HG03442 (cell line): ENCODE results near the gene TTC7B.
"Not testable (repeated sequence)": the region's sequence is repeated elsewhere in the genome, so short reads cannot be mapped to it uniquely, and the experiment has no call there.

Experiments used
- ATAC-seq: cut with Tn5 transposase; IDR thresholded peaks from one replicate; pipeline ENCODE4 v1.9.1; 2021; ENCODE audit warnings: mild to moderate bottlenecking, moderate library complexity; ENCODE audit not compliant: unreplicated experiment

The TTC7B gene

DNA sequence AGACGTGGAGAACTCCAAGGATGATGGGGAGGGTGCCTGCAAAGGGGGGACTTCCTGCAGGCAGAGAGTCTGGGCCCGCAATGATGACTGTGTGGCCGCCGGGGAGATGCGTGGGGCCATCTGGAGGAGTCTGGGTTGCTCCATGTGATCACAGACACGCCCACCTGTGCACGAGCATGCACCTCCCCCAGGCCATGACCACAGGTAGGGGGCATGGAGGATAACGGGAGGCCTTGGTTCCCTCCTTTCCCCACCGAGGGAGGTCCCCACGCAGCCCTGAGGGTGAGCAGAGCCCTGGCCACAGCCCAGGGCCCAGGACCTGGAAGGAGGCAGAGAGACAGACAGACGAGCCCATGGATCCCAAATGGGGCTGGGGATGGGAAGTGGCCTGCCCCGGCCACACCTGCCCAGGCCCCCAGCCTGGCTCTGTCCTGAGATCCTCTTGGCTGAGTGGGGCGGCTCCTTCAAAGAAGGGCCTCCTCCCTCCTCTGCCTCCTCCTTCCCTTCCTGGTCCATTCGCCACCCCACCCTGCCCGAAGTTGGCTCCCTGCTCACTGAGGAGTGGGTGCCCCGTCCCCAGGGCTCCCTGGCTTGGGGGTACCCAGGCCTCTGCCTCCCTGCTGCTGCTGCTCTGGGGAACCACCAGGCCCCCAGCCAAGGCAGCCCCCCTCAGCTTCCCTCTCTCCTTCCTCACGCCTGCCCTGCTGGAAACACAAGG, 281.2 kb downstream of the TTC7B start:
- no peak for ATAC-seq

GRCh38 chr14:90534091-90534837, 282.0 kb downstream of the TTC7B start:
- ATAC-seq: no peak

DNA sequence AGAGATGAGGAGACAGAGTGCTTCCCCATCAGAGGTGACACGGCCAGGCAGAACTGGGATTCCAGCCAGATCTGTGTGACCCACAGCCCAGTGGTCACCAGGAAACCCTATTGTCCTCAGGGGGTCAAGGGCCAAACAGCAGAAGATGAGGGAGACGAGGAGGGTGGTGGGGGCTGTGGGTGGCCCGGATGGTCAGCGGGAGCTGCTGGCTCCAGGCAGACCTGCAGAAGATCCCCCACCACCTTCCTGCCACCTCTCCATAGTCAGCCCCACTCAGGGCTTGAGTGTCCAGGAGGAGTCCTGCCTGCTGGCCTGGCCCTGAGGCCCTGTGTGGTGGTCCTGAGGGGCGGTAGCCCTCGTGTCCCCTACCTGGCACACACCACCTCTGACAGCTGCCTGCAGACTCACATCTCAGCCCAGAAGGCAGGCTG, 282.6 kb downstream of the TTC7B start:
- ATAC-seq: no peak

DNA sequence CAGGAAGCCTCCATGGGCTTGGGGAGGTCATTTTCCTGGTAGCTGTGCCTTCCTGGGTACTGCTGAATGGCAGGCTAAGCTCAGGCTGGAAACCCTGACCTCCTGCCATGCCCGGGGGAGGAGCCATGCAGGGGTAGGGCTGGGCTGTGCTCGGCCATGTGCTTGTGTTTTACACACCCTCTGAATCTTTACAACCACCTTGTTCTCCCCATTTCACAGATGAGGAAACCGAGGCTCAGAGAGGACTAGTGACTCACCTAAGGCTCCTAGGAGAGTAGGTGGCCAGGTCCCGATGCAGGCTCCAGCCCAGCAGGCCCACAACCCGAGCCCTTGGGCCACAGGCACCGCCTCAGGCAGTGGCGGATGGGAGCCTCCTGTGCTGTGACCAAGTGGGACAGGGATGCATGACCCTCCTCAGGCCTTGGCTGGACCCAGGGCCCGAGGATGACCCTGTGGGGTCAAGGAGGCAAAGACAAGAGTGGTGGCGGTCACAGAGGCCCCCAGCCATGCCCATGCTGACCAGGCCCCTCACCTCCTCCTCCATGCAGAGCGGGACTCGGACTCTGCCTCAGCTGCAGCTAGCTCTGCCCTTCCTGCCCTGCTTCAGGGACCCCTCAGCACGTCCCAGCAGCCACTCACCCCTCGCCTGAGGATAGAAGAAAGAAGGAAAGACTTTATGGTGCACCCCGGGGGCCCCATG, 283.3 kb downstream of the TTC7B start:
- ATAC-seq: no peak

DNA sequence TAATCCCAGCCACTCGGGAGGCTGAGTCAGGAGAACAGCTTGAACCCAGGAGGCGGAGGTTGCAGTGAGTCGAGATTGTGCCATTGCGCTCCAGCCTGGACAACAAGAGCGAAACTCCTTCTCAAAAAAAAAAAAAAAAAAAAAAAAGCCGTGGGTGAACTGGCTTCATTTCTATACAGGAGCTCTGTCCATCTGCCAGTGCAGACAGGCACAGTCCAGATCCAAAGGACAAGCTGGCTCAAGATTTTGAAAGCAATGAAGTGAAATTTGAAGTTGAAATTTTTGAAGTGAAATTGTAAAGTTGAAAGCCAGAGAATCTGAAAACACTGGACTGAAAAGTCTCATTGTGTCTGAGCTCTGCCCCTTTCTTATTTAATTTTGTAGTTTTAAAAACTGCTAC, 284.7 kb downstream of the TTC7B start:
- ATAC-seq: no peak

GRCh38 chr14:90530523-90530922, 285.7 kb downstream of the TTC7B start:
- ATAC-seq: no peak

DNA sequence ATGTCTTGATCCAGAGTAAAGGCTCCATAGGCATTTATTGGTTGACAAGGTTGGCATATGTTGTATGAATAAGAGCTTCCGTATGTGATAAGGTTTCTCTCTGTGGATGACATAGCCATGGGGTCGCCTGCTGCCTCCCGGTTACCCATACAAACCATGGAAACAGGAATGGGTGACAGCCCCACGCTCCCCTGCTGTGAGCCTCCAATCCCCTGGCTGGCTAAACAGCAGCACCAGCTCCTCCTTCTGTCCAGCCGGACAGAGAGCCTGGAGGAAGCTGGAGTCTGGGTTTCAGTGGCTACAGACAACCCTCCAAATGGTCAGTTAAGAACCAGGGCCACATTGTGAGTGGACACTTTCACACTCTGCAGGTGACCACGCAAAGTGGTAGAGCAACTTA, 288.3 kb downstream of the TTC7B start:
- ATAC-seq: no peak

DNA sequence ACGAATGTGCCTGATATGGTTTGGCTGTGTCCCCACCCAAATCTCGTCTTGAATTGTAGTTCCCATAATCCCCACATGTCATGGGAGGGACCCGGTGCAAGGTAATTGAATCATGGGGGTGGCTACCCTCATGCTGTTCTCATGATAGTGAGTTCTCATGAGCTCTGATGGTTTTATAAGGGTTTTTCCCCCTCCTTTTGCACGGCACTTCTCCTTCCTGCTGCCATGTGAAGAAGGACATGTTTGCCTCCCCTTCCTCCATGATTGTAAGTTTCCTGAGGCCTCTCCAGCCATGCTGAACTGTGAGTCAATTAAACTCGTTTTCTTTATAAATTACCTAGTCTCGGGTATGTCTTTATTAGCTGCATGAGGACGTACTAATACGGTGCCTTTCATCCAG, 289.7 kb downstream of the TTC7B start:
- not testable (repeated sequence) for ATAC-seq

- ATAC-seq: not testable (repeated sequence)
Measured at GRCh38 chr14:90525353-90526028, 290.7 kb downstream of the TTC7B start.

DNA sequence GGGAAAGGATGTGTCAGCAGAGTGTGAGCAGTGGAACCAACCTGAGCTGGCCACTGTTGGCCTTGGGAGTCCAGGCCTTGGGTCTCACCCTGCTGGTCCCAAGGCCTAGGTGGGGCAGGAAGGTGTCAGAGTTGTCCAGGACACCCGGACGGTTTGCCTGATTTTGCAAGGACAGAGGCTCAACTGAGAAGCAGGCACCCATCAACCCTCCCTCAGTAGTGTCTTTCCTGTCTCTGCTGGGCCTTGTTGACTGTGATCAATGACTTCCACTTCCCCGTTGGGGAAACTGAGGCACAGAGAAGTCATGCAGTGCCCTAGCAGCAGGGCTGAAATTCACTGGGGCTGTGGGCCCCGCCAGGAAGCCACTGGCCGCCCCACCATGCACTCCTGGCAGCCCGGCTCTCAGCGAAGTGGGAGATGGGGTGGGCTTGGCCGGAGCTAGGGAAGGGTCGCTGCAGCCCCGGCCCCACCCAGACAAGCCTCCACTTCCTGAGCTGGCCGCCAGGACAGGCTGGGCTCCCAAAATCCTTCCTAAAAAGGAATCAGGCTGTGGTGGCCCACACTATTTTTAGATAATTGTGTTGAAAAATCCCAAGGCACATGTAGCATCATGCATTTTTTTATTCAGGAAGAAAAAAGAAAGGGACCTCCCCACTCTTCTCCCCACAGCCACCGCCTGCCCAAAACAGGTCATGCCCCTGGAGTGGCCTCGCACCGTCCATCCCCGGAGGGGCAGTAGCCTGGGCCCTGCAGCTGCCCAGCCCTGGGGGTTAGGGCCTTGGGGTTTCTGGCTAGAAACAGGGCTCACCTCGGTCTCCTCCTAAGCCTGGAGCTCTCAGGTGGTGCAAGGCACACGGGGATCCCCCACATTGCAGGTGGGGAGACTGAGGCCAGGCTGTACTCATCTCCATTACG, 292.0 kb downstream of the TTC7B start:
- ATAC-seq: no peak

DNA sequence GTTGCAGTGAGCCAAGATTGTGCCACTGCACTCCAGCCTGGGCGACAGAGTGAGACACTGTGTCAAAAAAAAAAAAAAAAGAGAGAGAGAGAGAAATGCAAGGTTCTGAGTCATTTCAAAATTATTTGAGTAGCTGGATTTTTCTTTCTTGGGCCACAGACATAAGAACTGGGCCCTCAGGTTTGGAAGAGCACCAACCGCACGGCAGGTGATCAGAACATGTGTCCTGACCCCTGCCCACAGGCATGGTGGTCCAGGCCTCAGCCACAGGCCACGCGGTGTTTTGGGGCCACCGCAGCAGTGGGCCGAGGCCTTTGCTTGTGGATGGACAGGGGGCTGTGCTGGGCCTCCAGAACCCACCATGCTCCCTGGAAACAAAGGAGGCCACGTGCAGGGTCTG, 292.7 kb downstream of the TTC7B start:
- ATAC-seq: no peak

DNA sequence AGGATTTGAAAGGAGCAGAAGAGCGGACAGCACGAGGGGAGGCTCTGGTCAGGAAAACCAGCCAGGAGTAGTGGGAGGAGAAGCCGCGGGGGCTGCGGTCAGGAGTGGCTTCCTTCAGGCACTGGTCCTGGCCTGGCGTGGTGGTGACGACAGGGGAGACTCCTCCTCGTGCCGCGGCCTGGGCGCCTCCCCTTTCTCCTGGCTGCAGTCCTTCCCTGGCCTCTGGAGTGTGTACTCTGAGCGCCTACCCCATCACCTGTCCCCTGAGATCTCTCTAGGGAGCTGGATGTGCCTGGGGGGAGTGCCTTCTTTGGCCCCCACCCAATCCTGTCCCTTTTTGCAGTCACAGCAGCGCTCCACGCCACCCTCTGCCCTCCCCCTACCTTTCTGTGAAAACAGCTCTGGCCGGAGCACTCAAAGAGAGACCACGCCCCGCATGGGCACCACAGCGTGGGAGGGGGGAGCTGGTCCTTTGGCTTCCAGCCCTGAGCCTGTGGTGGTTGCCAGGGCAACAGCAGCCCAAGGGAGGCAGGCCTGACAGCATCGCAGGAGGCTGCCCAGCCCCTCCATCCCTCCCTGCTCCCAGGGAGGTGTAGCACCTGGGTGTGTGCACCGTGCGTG, 293.5 kb downstream of the TTC7B start:
- no peak for ATAC-seq

- no peak for ATAC-seq
Measured at GRCh38 chr14:90521930-90522483, 294.2 kb downstream of the TTC7B start.

- ATAC-seq: no peak
Measured at GRCh38 chr14:90521084-90521929, 294.9 kb downstream of the TTC7B start.

DNA sequence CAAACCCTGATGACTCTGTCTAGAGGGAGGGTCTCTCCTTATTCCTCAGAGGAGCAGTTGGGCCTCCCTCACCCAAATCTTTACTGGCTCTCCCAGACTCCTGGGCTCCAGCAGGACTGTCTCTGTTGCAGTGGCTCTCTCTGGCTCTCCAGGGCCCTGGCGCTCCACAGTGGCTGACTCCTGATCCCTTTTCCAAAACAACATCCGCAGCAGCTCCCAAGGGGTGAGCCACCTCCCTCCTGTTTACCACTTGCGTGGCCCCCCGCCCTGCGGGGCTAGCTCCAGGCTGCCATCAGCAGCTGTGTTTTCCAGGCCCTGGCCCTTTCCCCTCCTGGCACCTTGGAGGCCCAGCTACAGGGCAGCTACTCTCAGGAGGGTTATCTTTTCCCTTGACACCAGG, 295.9 kb downstream of the TTC7B start:
- ATAC-seq: no peak

GRCh38 chr14:90519262-90519920, 296.8 kb downstream of the TTC7B start:
- no peak for ATAC-seq

DNA sequence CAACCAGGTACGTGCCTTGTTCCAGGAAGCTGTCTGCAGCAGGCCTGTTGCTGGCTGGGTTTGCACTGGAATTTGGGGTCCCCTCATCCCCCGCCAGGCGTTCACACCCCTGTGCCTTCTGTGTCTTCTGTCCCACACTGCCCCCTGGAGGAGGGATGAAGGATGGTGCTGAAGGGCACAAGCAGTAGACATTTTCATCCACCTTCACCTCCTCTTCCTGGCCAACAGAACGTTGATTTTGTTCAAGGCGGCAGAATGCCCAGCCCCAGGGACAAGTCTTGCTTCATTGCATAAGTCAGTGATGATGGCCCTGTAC, 297.3 kb downstream of the TTC7B start:
- no peak for ATAC-seq
